Measurements from ENCODE around the gene ARHGEF11. TPM values are rescaled to one million over a fixed set of nuclear protein-coding genes. Genes with fewer than 3 reads are reported as not detected.
"Not testable (repeated sequence)": the region's sequence is repeated elsewhere in the genome, so short reads cannot be mapped to it uniquely, and the experiment has no call there.

The ARHGEF11 gene
- total RNA-seq, 4 donors from 2014 or later = 36.5 to 54.2 (median 41.2) TPM

DNA sequence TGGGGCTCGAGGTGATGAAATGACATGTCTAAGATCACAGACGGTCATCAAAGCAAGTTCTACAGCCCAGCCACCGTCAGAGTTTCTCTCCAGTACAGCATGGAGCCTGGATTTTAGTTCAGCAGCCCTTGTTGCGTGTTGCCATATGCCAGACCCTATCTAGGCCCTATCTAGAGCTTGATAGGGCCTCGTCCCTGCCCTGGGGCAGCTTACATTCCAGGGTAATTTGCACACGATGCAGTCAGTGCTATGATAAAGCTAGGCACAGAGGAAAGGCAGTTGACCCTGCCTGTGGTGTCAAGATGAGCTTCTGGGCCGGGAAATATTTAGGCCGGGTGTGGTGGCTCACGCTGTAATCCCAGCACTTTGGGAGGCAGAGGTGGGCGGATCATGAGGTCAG lies 35.2 kb upstream of the ARHGEF11 start:
- no peak overlapping the region for H3K27ac ChIP-seq (replicated peaks in 1 of 4)
- H3K4me1 ChIP-seq = no peaks in the 10 kb centered on the region
- H3K36me3 ChIP-seq = no peaks in the 10 kb centered on the region
- TF ChIP-seq CTCF (IDR thresholded peaks at IDR 0.05) = no peak
- no peak for TF ChIP-seq POLR2A (IDR thresholded peaks at IDR 0.05; ENCODE audit: low read depth)
- no peak for TF ChIP-seq POLR2AphosphoS5 (IDR thresholded peaks at IDR 0.05)
- no peak for TF ChIP-seq EP300 (IDR thresholded peaks at IDR 0.05)
- DNase-seq (ENCODE audit: extremely low spot score) = peak; percentile 19
- no peaks in the 10 kb centered on the region for H3K27me3 ChIP-seq
- no peak overlapping the region for H3K4me3 ChIP-seq
- 88% methylated on average over 7 of the region's 10 CpGs for WGBS
- intact Hi-C loops (cut with DNase I) = no loop called here
- H3K9me3 ChIP-seq = no peaks in the 10 kb centered on the region

DNA sequence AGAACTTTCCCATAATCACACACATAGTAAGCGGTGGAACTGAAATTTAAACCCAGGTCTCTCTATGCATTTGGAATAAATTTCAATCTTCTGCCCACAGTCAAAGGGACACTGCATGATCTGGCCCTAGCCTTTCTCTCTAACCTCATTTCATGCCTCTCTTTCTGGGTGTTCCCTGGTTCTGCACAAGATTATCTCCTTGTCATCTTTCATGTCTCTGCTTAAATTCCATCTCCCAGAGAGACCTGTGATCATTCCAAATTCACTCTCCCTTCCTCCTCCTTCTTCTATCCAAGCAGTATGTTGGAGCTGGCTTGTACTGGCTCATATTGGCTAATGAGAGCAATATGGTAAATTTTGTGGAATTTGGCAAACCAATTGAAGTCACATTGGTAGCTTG lies 31.9 kb upstream of the ARHGEF11 start:
- peak; percentile 62 for DNase-seq (ENCODE audit: extremely low spot score)
- intact Hi-C loops (cut with DNase I) = loop anchor here (10.0 kb wide), 1 partner anchor 93 kb away; no protein-coding TSS in a partner anchor

GRCh38 chr1:157073944-157074685 lies 28.6 kb upstream of the ARHGEF11 start:
- H3K9me3 ChIP-seq = no peaks in the 10 kb centered on the region
- intact Hi-C loops (cut with DNase I) = loop anchor here (10.0 kb wide), 1 partner anchor 89 kb away; no protein-coding TSS in a partner anchor
- TF ChIP-seq EP300 (IDR thresholded peaks at IDR 0.05) (no peak), CTCF (IDR thresholded peaks at IDR 0.05) (peak; percentile 60 to 78 (median 67)), POLR2AphosphoS5 (IDR thresholded peaks at IDR 0.05) (peak in 1 of 2 donors; percentile 38)
- H3K4me1 ChIP-seq = peaks cover 0 to 9% (median 8%) of the 10 kb centered on the region in 4 donors
- 47% methylated on average over 15 of the region's 35 CpGs for WGBS
- peak; percentile 92 for DNase-seq (ENCODE audit: extremely low spot score)
- no peak overlapping the region for H3K27ac ChIP-seq (replicated peaks in 1 of 4)
- H3K36me3 ChIP-seq = no peaks in the 10 kb centered on the region
- H3K4me3 ChIP-seq = peak overlapping the region; percentile 17 to 42 (median 22)
- peaks cover 0 to 4% (median 0%) of the 10 kb centered on the region in 4 donors for H3K27me3 ChIP-seq

More for the DNA sequence above, 31.9 kb upstream of the ARHGEF11 start:
- Histone ChIP-seq H3K27ac (replicated peaks in 1 of 4) (no peak overlapping the region), H3K27me3 (peaks cover 0 to 4% (median 0%) of the 10 kb centered on the region in 4 donors), H3K36me3 (no peaks in the 10 kb centered on the region), H3K4me3 (no peak overlapping the region), H3K4me1 (peaks cover 0 to 9% (median 8%) of the 10 kb centered on the region in 4 donors), H3K9me3 (no peaks in the 10 kb centered on the region)
- TF ChIP-seq CTCF (IDR thresholded peaks at IDR 0.05) (no peak), POLR2A (IDR thresholded peaks at IDR 0.05; ENCODE audit: low read depth) (no peak), POLR2AphosphoS5 (IDR thresholded peaks at IDR 0.05) (no peak), EP300 (IDR thresholded peaks at IDR 0.05) (no peak)
- WGBS = 84% methylated on average over 1 of the region's 1 CpG

DNA sequence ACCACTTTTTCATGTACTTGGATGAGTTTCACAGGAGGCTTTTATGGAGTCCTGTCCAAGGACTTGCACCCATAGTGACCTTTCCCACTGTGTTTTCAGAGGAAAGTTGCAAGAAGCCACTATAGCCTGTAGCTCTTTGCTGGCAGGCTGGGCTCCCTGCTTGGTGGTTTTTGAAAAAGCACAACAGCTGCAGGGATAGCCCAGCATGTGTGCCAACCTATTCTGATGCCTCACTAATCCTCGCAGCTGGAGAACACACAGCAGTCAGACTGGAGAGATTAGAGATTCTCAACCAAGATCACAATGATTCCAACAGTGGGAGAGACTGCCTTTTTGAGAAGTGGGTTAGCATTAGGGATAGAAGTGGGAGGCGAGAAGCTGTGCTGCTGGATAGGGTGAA lies 24.1 kb upstream of the ARHGEF11 start:
- intact Hi-C loops (cut with DNase I) = loop anchor here (10.0 kb wide), 1 partner anchor 65 kb away; no protein-coding TSS in a partner anchor
- Histone ChIP-seq H3K27ac (replicated peaks in 1 of 4) (no peak overlapping the region), H3K27me3 (peaks cover 0 to 4% (median 0%) of the 10 kb centered on the region in 4 donors), H3K4me1 (peaks cover 0 to 9% (median 8%) of the 10 kb centered on the region in 4 donors), H3K9me3 (no peaks in the 10 kb centered on the region), H3K36me3 (no peaks in the 10 kb centered on the region), H3K4me3 (no peak overlapping the region)
- DNase-seq (ENCODE audit: extremely low spot score) = peak; percentile 60
- 87% methylated on average over 2 of the region's 2 CpGs for WGBS
- TF ChIP-seq POLR2A (IDR thresholded peaks at IDR 0.05; ENCODE audit: low read depth) (no peak), EP300 (IDR thresholded peaks at IDR 0.05) (no peak), CTCF (IDR thresholded peaks at IDR 0.05) (no peak), POLR2AphosphoS5 (IDR thresholded peaks at IDR 0.05) (no peak)

DNA sequence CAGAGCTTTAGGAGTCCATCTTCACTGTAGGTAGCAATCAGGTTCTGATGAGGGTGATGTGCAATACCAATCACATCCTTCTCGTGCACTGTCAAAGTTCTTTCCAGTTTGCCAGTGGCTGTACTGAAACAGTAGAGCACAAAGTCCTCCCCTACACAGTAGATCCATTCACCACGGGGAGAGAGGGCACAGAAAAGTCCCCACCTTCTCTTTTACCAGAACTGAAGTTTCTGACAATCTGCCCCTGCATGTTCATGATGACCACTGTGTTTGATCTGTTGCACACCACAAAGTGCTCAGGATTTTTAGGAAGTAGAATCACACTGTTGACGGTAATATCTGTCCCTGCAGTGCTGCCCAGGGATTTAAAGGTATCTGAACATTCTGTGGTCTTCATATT lies 13.7 kb upstream of the ARHGEF11 start:
- not testable (repeated sequence) for H3K4me1 ChIP-seq, H3K4me3 ChIP-seq

More for the DNA sequence above, 13.7 kb upstream of the ARHGEF11 start:
- H3K27me3 ChIP-seq; H3K36me3 ChIP-seq; intact Hi-C loops (cut with DNase I); H3K9me3 ChIP-seq; H3K27ac ChIP-seq (replicated peaks in 1 of 4); DNase-seq (ENCODE audit: extremely low spot score): not testable (repeated sequence)
- WGBS = 73% methylated on average over 3 of the region's 3 CpGs
